Peyer's patch (tissue), 4 donors: ENCODE results near the gene TMEM232.

Source experiments
- CTCF ChIP-seq, 6 experiments: fragments of 450-650 bp in 4 of 6; fragments of 200-600 bp in 2 of 6; sonication (generic) in 1 of 6; IDR thresholded peaks; one replicate each; pipeline ENCODE4 v1.5.1; 2017 to 2019; ENCODE audit warnings: antibody characterized with exemption in 6 of 6, mild to moderate bottlenecking in 3 of 6, moderate library complexity in 1 of 6
- POLR2A ChIP-seq, 2 donors: fragments of 450-650 bp; IDR thresholded peaks; one replicate each; pipeline ENCODE4 v1.5.1; 2017; ENCODE audit warnings: antibody characterized with exemption in 2 of 2, mild to moderate bottlenecking in 2 of 2, moderate library complexity in 2 of 2

DNA sequence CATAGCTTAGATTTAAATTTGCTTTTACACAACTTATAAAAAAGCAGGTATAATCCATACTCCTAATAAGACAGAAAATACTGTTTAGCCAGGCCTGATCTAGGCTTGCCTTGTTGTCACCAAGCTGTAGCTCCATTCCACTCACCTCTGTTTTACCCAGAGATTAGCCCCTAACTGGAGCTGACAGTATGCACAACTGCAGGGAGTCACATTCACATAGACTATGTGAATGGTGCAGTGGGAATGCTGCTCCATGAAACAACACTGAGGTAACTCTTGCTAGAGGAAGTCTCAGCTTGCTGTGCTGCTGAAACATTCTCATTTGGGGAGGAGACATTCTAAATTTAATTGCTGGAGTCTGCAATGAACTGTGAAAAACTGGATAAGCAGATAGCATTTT is 209.1 kb downstream of the TMEM232 start:
- no peak for TF ChIP-seq POLR2A (IDR thresholded peaks at IDR 0.05)
- no peak for TF ChIP-seq CTCF (IDR thresholded peaks at IDR 0.05)
